Measurements from ENCODE around the gene MNX1.
A peak's percentile ranks its signal among the peaks of the same experiment; 100 is the strongest.

Gene MNX1

GRCh38 chr7:157032644-157033482 is 22.4 kb upstream of the MNX1 start:
- DNase-seq (ENCODE audit: low spot score), result peak; percentile 57

DNA sequence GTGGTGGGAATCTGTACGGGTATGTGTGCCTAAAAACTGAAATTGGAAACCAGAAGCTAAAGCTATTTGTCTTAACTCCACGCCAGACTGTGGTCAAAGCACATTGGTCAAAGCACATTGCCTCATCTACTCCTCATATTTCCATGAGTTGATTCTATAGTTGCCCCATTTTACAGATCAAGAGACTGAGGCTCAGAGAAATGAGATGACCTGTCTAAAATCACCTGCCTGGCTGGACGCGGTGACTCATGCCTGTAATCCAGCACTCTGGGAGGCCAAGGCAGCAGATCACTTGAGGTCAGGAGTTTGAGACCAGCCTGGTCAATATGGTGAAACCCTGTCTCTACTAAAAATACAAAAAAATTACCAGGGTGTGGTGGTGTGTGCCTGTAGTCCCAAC is 21.7 kb upstream of the MNX1 start:
- DNase-seq (ENCODE audit: low spot score), result no peak

- DNase-seq (ENCODE audit: low spot score), result no peak
These were observed 17.9 kb upstream of the MNX1 start for GRCh38 chr7:157028199-157028903.

DNA sequence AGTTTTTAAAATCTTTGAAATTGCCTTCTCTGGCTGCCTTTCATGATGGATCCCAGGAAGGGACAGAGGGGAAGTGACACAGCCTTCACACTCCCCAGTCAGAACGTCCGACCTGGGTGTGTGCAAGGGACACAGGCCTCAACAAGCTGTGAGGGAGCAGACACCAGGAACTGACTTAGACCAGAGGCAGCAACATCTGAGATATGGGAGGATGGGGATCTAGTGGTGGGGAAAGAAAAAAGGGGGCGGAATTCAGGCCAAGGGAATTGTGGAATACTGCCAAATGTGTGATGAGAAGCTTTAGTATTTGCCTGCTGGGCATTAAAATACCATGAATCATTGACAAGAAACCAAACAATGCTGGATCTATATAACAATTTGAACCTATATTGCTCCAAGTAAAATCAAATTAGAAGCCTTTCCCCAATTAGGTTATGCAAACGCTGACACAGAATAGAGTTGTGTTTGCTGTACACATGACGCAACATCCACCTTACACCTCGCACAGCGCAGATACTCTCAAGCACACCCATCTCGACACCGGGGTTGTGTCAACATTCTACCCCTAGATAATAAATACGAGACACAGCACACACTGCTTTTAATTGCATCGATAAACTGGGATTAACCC is 17.2 kb upstream of the MNX1 start:
- DNase-seq (ENCODE audit: low spot score), result no peak

DNA sequence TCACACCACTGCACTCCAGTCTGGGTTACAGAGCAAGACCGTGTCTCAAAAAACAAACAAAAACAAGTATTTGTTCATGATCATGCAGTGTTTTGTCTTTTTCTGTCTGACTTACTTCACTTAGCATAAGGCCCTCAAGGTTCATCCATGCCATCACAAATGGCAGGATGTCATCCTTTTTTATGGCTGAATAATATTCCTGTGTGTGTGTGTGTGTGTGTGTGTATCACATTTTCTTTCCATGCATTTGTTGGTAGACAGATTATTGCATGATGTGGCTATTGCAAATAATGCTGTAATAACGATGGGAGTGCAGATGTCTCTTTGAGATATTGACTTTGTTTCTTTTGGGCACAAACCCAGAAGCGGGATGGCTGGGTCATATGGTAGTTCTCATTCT is 14.3 kb upstream of the MNX1 start:
- DNase-seq (ENCODE audit: low spot score), result no peak

- DNase-seq (ENCODE audit: low spot score), result no peak
These were observed 13.1 kb upstream of the MNX1 start for GRCh38 chr7:157023589-157023905.

- no peak for DNase-seq (ENCODE audit: low spot score)
These were observed 12.5 kb upstream of the MNX1 start for GRCh38 chr7:157022681-157023588.

- no peak for DNase-seq (ENCODE audit: low spot score)
These were observed 11.6 kb upstream of the MNX1 start for GRCh38 chr7:157021871-157022680.

DNA sequence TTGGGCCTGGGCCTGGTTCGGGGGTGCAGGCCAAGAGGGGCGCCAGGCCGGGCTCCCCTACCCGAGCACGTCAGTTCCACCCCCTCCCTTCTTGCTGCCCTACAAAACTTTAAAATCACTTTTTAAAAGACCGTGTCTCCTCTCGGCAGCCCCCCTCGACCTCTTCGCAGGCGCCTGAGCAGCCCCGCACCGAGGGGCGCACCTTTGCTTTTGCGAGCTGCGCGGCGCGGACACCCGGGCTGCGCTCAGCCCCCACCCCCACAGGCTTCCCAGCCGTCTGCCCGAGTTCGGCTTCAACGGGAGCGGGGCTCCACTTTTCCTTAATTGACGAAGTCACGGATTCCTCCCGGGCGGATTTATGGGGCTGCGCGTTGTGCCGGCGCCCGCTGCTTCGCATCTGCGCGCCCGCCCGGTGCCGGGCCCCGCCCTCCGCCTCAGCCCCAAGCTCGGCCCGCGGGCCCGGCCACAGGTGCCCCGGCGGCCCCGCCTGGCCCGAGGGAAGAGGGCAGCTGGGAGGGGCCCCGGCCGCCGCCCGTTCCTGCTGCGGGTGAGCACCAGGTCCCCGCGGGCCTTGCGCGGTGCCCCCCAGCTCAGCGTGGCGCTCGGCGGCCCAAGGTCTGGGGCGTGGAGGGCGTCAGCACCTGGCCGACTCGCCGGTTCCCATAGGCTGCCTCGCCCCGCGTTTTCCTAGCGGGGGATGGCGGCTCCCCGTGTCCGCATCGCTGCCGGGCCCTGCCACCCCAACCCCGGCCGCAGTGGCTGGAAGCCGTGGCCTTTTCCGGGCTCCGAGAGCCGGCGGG is 10.8 kb upstream of the MNX1 start:
- no peak for DNase-seq (ENCODE audit: low spot score)

DNA sequence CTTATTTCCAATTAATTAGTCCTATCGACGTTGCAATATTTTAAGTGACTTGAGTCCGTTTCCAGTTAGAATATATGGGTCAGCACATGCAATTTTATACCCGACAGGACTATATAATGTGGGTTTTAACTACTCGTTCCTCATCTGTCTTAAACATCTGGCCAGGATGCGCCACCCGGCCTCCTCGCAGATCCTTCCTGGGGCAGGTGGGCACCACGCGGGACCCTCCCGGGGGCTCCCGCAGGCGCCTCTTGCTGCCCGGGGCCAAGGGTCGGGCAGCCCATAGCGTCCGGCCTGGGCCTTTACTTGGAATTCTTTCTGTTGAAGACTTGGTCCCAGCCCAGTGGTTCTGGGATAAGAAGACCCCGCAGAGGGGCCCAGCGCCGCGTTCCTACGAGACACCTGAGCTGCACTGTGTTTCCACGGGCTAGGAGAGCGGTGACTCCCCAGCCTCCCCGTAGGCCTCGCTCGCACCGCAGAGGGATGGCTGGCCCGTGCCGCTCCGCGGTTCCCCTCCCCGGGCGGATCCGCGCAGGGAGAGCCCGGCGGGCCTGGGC is 10.1 kb upstream of the MNX1 start:
- DNase-seq (ENCODE audit: low spot score), result no peak

GRCh38 chr7:157019718-157020451 is 9.4 kb upstream of the MNX1 start:
- DNase-seq (ENCODE audit: low spot score), result no peak

GRCh38 chr7:157018997-157019608 is 8.6 kb upstream of the MNX1 start:
- peak; percentile 42 for DNase-seq (ENCODE audit: low spot score)

DNA sequence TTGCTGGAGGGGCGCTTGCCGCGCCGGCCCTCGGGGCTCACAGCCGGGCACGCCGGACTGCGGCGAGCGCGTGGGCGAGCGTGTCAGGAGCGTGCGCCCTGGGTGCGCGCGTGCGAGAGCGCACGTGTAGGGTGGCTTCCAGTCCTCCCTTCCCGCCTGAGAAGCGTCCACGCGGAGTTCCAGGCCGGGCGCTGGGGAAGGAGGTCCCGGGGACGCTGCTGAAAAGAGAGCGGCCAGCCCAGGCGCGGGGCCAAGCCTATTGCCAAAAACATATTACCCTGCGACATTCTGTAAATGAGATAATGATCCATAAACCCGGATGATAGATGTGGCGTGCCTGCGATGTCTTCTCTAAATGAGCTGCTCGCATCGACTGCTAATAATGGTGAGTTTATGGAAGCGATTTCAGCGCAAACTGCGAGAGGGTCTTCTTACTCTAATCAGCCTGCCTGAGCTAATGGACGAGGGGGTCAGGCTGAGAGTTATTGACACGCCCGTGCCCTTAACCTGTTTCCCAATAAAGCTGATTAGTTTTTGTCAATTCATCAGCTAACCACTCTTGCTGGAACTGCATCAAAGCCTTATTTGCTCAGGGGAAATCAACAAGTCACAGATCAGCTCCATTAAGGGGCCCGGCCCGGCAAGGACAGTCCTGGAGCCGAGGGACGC is 8.0 kb upstream of the MNX1 start:
- DNase-seq (ENCODE audit: low spot score), result no peak

DNA sequence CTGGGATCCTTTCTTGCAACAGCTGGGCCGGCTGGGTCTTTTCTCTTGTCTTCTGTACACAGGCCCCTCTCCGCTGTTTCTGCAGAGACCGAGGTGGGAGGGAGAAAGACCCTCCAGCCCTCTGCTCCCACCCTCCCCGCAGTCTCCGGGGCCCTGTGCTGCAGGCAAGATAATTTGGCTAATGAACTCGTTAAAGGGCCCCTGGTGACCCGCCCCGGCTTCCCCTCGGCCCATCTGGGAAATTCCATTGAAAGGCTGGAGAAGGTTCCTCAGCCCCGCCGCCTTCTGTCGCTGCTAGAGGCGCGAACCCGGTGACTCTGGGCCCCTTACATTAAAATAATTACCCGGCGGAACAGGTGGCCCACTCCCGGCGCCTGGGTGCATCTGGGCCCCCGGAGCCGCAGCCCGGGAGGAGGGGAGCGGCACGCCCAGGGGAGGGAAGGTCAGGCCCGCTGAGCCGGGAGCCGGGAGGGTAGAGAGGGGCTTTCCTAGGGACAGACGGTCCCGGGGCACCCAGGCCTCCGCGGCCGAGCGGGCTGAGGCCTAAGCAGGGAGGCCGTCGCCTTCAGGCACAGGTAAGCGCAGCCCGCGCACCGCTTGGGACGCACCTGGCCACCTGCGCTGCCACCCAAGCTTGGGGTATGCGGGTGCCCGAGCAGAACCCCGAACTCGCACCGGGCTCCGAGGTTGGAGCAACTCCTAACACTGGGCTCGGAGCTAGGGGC is 7.3 kb upstream of the MNX1 start:
- no peak for DNase-seq (ENCODE audit: low spot score)

DNA sequence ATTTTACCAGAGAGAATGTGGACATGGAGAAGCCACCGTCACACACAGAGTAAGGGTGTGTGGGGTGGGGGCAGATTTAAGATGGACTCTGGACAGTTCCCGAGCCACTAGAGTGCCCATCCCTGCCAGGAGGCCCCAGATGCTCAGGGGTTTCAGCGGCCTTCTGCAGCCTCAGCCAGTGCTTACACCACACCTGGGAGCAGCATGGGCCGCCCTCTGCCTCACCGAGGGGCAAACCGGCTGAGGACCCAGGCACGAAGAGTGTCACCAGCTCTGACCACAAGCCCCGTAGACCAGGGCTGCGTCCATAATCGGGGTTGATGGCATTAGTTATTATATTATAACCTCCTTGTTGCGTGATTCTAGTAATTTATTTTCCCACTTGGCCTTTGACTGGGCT is 6.7 kb upstream of the MNX1 start:
- no peak for DNase-seq (ENCODE audit: low spot score)

DNA sequence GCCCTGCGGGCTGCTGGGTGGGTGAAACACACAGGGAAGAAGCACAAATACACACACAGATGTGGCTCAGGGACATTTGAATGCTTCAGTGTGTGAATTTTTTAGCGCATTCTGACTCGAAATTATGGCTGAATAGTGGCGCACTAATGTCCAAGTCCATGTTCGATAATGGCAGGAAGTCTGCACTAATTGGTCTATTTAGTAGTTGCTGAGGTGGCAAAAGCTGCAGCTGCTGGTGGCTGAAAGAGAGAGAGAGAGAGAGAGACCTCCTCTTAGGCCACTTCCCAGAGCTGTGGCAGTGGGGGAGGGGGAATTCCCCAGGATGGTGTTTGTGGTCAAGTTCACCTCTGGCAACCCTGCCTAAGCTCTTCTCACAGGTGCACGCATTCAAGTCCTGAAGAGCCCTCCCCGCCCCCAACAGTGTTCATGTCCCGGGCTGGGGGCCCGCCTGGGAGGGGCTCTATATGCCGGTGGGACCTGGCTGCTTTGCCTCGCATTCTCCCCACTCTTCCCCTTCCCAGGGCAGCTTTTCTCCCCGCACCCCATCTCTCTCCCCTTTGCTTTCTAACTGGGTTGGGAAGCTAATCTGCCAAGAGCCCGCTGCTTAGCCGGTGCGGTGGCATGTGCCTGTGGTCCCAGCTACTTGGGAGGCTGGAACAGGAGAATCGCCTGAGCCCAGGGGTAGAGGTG is 6.0 kb upstream of the MNX1 start:
- peak; percentile 70 for DNase-seq (ENCODE audit: low spot score)

- no peak for DNase-seq (ENCODE audit: low spot score)
These were observed 5.5 kb upstream of the MNX1 start for GRCh38 chr7:157016024-157016351.
